Lower leg skin (tissue), 3 donors: ENCODE measurements around the gene HBE1.

Experiments used
- POLR2A ChIP-seq, 2 donors: fragments of 450-650 bp; IDR thresholded peaks; one replicate each; pipeline ENCODE4 v1.6.1; 2016 to 2017; ENCODE audit warnings: antibody characterized with exemption in 2 of 2, mild to moderate bottlenecking in 1 of 2, moderate library complexity in 1 of 2
- TF ChIP-seq, protein P1 (sequence below), 3 donors: fragments of 450-650 bp; IDR thresholded peaks; one replicate each; pipeline ENCODE4 v1.5.1; 2016; ENCODE audit warnings: antibody characterized with exemption in 3 of 3, mild to moderate bottlenecking in 3 of 3, moderate library complexity in 2 of 3

DNA sequence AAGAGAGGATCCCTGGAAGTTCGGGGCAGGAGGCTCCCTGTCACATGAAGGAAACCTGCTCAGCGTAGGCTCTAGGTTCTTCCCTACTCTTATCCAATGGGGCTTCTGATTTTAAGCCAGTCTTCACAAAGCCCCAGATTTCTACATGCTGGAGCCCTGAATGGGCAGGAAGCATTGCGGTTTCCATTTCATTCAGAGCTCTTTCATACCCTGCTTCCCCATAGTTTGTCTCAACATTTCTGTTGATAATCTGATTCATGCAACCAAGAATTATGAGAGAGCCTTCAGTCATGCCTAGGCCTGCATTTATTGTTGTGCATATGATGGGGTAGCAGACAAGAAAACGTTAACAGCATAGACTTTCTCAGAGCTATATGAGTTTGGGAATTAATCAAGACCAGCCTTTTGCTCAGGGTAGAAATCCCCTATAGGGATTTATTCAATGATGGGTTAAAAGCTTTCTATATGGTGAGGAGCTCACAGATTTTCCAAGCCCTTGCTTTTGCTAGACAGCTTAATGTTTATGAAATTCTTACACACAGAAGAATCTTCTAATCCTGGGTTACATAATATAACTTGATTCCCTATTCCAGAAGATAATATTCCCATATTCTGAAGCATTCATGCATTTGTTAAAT lies 16.1 kb upstream of the HBE1 start:
- TF ChIP-seq, protein P1, sequence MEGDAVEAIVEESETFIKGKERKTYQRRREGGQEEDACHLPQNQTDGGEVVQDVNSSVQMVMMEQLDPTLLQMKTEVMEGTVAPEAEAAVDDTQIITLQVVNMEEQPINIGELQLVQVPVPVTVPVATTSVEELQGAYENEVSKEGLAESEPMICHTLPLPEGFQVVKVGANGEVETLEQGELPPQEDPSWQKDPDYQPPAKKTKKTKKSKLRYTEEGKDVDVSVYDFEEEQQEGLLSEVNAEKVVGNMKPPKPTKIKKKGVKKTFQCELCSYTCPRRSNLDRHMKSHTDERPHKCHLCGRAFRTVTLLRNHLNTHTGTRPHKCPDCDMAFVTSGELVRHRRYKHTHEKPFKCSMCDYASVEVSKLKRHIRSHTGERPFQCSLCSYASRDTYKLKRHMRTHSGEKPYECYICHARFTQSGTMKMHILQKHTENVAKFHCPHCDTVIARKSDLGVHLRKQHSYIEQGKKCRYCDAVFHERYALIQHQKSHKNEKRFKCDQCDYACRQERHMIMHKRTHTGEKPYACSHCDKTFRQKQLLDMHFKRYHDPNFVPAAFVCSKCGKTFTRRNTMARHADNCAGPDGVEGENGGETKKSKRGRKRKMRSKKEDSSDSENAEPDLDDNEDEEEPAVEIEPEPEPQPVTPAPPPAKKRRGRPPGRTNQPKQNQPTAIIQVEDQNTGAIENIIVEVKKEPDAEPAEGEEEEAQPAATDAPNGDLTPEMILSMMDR (IDR thresholded peaks at IDR 0.05) = no peak
- TF ChIP-seq POLR2A (IDR thresholded peaks at IDR 0.05) = no peak
